Stimulated activated CD8-positive, alpha-beta memory T cell treated with anti-CD3 and anti-CD28 coated beads, Interleukin-2, amount 100 ng/mL, for 1 hour (primary cell): ENCODE data around the gene CRIM1.

Experiments
- DNase-seq, 2 donors: peaks; one replicate each; pipeline ENCODE4 v3.0.0-alpha.2; 2020; ENCODE audit warnings: low read depth in 2 of 2

CRIM1 gene

GRCh38 chr2:36482576-36483214 is 127.1 kb downstream of the CRIM1 start:
- DNase-seq, result no peak

GRCh38 chr2:36483290-36483689 is 127.7 kb downstream of the CRIM1 start:
- no peak for DNase-seq

DNA sequence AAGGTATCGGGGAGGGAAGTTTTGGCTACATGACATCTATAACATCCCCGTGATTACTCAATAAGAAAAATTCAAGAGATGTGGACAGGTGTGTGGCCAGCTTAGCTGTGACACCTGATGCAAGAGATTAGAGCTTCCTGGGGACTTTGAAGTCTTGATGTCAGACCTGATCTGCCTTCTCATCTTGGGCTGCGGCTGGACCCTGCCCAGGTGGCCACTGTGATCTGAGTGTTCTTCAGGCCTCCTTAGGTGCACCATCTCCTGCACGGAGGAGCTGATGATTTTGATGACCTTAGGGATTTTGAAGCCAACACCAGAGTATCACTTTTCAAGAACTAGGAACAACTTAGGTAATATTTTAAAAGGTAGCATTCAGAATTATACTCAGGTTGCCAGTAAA is 128.9 kb downstream of the CRIM1 start:
- no peak for DNase-seq

DNA sequence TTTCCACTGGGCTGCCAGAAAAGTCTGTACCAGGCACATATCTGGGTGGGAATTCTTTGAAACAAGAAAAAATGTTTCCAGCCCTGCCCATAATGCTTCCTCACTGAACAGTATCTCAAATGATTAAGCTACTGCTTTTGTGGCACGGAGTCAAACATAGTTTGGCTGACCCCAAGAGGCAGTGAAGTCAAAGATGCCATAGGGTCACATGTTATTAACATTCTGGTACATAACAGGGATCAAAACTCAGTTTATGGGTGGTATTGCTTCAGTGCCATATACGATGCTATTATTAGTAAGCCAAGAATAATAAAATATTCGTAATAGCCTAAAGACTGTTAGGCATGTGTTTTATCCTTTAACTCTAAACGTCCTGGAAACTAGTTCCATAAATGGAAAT is 129.9 kb downstream of the CRIM1 start:
- DNase-seq, result no peak

DNA sequence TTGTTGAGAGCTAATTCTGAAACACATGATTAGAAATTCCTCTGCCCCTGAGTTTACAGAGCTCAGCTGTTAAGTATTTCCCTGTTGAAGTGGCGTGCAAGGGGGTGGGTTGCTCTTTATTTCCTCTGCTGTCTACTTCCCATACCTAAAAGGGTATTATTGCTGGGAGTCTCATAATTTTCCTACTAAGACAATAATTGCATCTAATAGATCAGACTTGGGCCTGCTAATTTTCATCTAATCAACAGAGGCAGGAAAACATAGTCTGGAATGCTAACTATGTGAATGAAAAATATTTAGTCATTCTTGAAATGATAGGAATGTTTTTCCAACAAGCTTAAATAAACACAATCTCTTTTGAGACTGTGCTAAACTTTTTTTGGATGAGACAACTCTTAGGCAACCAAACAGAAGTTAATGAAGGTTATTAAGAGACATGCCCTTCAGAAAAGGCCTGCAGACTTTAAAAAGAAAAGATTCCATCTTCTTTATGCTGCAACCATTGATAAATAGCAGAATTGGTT is 131.0 kb downstream of the CRIM1 start:
- DNase-seq, result no peak

- no peak for DNase-seq
Measured at GRCh38 chr2:36487947-36488346, 132.4 kb downstream of the CRIM1 start.

DNA sequence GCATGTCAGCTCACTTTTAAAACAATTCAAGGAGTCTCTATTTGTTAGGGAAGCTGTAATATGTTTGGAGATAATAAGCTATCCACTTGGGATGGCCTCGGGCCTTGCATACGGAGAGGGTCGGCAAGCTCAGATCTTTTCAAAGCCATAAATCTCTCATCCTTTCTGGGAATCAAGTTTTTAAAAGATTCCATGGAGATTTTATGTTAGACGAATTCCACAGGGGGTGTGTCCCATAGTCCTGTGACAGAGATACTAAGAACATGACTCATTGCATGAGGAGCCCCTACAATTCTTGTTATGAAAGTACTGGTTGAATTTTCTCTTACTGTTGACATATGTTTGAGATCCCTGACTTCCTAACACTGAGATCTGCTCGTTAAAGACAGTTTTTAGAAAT is 133.7 kb downstream of the CRIM1 start:
- DNase-seq, result no peak

DNA sequence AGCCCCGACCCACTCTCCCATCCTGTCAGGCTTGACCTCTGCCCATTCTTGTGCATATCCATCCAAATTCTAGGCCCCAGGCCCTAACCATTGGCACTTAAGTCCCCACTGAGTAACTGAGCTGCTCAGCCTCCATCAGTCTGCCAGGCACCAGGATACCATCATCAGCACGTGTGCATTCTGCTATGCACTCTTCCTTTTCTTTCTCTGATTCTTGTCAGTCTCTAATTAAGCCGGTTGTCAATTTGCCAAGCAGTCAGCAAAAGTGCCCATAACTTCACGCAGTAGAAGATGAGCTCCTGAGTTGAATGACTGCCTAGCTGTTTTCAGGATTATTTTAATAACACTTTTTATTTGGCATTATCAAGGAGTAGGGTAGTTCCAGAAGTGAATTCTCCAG is 135.2 kb downstream of the CRIM1 start:
- DNase-seq, result no peak

DNA sequence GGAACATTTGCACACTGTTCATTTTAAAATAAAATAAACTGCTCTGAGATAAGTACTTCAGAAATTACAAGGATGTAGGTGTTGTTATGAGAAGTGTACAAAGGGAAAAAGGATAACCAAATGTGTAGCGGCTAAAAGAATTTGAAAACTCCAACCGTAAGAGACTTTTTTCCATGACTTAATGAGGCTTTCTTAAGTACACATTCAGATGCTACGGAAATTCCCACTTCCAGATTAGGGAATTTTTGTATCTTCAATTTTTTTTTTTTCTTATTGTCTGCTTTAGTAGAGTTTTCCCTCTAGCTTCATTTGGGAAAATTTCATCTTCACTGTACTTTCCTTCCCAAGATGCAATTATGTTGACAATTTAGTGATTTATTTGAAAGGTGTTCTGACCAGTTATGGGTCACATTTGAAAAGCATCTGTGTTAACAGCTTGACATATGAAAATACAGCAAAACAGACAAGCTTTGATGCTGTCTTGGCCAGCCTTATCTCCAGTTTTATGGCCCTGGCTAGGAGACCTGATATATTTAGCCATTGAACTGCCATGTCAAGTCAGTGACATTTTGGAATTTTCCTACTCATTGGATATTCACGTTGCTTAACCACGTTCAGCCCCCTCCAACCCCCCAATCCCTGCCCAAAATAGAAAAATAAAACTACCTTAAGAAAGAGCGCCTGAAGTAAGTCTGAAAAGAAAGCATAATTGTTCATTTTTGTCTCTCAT is 136.8 kb downstream of the CRIM1 start:
- no peak for DNase-seq

DNA sequence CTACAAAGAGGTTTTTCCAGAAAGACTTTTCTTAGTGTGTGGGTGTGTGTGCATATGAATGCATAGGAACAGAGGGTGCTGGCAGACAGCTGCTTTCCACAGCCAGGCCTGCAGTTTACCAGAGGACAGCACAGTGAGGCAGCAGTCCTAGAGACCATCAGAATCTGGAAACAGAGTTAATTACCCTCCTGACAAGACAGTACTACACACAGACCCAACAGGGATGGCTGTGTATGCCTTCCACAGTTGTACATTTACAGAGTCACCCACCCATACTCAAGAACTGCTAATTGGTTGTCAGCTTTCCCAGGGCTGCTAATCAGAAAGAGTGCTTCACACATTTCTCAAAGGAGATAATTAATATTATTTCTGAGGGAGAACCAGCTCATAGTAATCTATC is 137.7 kb downstream of the CRIM1 start:
- DNase-seq, result no peak

GRCh38 chr2:36497570-36498163 is 142.1 kb downstream of the CRIM1 start:
- no peak for DNase-seq

- DNase-seq, result no peak
Measured at GRCh38 chr2:36499128-36499820, 143.7 kb downstream of the CRIM1 start.

DNA sequence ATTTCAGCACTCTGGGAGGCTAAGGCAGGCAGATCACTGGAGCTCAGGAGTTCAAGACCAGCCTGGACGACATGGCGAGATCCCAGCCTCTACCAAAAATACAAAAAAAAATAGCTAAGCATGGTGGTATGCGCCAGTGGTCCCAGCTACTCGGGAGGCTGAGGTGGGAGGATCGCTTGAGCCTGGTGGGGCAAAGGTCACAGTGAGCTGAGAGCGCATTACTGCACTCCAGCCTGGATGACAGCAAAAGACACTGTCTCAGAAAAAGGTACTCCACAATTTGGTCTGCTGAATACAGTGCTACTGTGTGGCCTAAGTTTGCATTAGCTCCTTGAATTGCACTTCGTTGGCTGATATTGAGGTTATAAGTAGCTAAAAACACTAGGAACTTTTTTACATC is 144.5 kb downstream of the CRIM1 start:
- no peak for DNase-seq

DNA sequence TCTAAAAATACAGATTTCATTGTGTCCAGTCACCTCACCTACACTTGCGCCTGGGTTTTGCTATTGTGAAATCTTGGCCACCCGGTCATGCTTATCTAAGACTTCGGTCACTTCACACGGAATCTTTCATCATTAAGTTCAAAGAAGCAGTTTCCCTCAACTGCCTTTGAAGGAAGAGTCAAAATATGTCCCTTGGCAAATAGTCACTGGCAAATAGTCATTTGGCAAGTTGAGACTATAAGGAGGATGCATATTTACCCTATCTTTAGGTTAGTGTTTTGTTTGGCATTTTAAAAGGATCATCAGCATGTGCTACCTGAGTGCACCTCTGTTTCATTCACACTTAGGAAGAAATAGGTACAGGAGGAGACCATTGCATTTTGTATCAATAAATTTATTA is 146.5 kb downstream of the CRIM1 start:
- no peak for DNase-seq

- DNase-seq, result no peak
Measured at GRCh38 chr2:36507408-36507812, 151.8 kb downstream of the CRIM1 start.

DNA sequence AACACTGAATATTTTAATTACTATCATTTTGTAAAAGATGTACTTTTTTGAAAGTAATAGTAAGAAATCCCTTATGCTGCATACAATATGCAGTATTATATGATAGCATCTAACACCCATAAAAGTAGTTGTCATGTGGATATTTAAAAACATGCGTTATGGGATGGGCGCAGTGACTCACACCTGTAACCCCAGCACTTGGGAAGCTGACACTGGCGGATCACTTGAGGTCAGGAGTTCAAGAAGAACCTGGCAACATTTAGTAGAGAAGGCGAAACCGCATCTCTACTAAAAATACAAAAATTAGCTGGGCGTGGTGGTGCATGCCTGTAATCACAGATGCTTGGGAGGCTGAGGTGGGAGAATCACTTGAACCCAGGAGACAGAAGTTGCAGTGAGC is 153.5 kb downstream of the CRIM1 start:
- no peak for DNase-seq

GRCh38 chr2:36511858-36512603 is 156.5 kb downstream of the CRIM1 start:
- no peak for DNase-seq

DNA sequence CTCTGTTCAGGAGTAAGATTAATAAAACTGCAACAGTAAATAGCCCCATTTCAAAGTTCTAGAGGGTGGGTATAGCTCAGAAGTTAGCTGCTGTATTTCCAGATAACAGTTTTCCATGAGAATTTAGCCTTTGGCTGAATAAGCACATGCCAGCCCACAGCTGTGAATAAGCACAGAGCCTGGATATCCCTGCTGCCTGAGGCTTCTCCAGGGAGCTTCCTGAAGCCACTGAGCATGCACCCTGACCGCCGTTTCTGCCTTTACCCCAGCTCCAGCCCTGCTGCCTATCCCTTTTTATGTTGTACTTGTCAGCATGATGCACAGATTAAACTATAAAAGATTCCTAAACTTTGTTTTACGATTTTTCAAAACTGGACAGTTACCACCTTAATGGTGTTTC is 157.1 kb downstream of the CRIM1 start:
- no peak for DNase-seq

DNA sequence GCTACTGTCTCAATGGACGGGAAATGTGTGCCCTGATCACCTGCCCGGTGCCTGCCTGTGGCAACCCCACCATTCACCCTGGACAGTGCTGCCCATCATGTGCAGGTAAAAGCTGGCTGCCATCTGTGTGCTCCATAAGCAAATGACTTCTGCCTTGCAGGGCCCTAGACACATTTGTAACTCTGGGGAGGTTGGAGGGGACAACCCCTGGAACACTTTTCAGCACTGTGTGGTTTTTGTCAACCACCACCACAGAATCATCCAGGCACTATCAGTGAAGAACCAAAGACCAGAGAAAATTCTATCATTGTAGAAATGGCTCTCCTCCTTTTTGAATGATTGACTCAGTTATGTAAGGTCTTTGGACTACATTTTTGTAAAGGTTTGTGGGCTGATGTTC is 158.1 kb downstream of the CRIM1 start:
- DNase-seq, result no peak

- no peak for DNase-seq
Measured at GRCh38 chr2:36515538-36515937, 160.0 kb downstream of the CRIM1 start.

DNA sequence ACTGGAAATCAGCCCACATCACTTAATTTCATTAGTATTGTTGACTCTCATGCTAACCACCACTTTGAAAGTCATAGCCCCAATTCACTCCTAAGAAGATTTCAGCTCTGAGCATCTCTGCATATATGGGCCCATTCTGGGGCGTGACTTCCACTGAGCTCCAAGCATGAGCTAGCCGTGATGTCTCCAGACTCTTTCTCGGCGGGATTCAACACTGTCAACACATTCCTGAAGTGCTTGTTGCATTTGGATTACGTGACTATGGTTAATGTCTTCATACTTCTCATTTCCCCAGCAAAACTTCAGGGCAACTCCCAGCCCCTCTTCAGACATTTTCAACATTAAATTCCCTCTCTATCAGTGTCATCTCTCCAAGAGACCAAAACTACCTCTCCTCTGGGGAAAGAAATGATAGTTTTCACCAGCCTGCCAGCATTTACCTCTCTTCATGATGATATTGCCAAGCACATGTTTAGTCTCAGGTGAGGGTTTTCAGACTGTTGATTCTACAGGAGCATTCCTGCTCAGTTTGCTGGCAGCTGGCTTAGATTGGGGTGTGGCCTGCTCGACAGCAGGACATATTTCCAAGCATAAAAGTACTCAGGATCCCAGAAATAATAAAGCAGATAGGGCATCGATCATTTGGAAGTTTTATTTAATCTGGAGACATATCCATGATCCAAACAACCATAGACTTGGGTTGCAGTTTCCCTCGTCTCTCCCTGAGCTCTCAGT is 160.7 kb downstream of the CRIM1 start:
- no peak for DNase-seq
